ENCODE measurements around the gene MAP2. TPM values are rescaled to one million over a fixed set of nuclear protein-coding genes. Genes with fewer than 3 reads are reported as not detected.

Gene MAP2
- total RNA-seq, 4 donors from 2014 or later: 2.0 to 6.4 (median 2.7) TPM

DNA sequence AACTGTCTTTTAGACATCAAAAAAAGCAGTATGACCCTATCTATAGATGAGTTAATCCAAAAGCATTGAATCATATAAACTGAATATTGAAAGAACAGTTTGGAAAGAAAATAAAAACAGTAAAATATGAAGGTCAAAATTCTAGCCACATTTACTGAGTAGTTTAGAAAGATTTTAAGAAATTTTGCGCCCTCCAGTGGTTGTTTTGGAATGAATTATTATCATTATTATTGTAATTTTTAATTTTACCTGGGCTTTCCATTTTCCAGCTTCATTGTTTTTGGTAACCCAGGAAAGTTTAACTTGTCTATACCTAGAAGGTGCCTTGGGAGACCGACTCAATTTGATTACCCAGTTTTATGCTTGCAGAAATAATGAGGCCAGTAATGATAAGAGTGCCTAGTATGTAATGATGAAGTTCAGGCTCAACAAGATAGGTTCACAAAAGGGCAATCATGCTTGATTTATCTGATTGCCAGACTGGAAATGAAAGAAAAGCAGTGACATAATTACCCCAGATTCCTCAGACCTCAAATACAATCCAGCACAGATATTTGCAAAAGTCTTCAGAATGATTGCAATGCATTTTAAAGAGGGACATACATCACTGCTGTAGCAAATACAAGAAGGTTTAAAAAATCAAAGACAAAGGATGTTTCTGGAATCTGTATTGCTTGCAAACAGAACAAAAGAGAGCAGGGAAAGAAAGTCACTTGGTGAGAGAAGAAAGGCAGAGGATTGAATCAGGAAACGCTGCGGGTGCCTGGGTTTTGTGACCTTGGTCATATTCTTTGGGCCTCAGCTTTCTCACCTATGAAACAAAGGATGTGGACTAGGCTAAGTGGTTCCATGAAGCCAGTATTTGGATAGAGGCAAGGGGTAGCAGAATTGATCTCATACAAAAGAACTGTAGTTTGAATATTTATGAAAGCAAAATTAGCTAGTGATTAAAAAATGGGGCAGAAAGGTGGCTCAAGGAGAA is 153.8 kb downstream of the MAP2 start:
- no peaks in the 10 kb centered on the region for H3K36me3 ChIP-seq
- H3K4me3 ChIP-seq: no peak overlapping the region
- in situ Hi-C loops (cut with MboI; ENCODE audit: low pct_ligation_motif_present in 1 of 4, low pct_unique_long_range_greater_than_20kb in 1 of 4, low sequenced_read_pairs in 3 of 4): loop anchor here in 1 of 4 donors (25.0 kb wide), 1 partner anchor 240 kb away; no protein-coding TSS in a partner anchor
- 53 to 61% methylated on average over 3 to 4 of the region's 4 CpGs for WGBS, 2 donors (ENCODE audit: low coverage in 1 of 2)
- peaks cover 0 to 4% (median 0%) of the 10 kb centered on the region in 4 donors for H3K4me1 ChIP-seq
- H3K27ac ChIP-seq: no peak overlapping the region
- H3K27me3 ChIP-seq: no peaks in the 10 kb centered on the region
- no peak for DNase-seq
- intact Hi-C loops (cut with DNase I; ENCODE audit: low total_unique reads): no loop called here
- H3K9me3 ChIP-seq: no peaks in the 10 kb centered on the region
- TF ChIP-seq EP300 (IDR thresholded peaks at IDR 0.05; ENCODE audit: low read depth): no peak
- TF ChIP-seq, protein P1, sequence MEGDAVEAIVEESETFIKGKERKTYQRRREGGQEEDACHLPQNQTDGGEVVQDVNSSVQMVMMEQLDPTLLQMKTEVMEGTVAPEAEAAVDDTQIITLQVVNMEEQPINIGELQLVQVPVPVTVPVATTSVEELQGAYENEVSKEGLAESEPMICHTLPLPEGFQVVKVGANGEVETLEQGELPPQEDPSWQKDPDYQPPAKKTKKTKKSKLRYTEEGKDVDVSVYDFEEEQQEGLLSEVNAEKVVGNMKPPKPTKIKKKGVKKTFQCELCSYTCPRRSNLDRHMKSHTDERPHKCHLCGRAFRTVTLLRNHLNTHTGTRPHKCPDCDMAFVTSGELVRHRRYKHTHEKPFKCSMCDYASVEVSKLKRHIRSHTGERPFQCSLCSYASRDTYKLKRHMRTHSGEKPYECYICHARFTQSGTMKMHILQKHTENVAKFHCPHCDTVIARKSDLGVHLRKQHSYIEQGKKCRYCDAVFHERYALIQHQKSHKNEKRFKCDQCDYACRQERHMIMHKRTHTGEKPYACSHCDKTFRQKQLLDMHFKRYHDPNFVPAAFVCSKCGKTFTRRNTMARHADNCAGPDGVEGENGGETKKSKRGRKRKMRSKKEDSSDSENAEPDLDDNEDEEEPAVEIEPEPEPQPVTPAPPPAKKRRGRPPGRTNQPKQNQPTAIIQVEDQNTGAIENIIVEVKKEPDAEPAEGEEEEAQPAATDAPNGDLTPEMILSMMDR (IDR thresholded peaks at IDR 0.05): peak in 4 of 5 experiments; percentile 21 to 34 (median 29)
- TF ChIP-seq POLR2AphosphoS5 (IDR thresholded peaks at IDR 0.05): no peak
- no peak for TF ChIP-seq POLR2A (IDR thresholded peaks at IDR 0.05)

DNA sequence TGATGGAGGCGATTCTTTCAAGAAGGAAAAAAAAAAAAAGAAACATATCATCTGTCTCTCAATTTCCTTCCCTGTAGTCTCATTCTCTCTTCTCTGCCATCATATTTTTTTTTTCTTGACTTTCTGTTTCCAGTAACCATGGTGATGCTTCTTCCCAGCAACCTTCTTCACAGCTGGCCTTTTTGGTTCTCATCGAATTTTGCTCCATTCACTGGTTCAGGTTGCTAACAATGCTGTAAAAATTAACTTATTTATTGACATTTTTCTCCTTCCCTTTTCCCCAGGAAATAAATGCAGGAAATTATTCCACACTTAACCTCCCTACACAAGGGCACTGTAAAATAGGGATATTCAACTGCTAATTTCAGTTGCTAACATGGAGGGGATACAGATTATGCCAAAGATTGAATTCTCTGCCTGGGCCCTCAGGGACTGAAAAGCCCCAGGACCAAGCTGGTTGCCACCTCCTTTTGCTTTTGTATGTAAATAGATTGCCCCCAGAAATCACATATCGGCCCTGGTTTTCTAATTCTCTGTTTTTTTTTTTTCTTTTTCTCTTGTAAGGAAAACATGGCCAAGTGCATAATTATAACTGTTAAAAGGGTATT is 154.7 kb downstream of the MAP2 start:
- Histone ChIP-seq H3K27me3 (no peaks in the 10 kb centered on the region), H3K36me3 (no peaks in the 10 kb centered on the region), H3K4me1 (peaks cover 0 to 4% (median 0%) of the 10 kb centered on the region in 4 donors), H3K4me3 (no peak overlapping the region), H3K27ac (no peak overlapping the region), H3K9me3 (no peaks in the 10 kb centered on the region)
- intact Hi-C loops (cut with DNase I; ENCODE audit: low total_unique reads) (no loop called here), in situ Hi-C loops (cut with MboI; ENCODE audit: low pct_ligation_motif_present in 1 of 4, low pct_unique_long_range_greater_than_20kb in 1 of 4, low sequenced_read_pairs in 3 of 4) (loop anchor here in 1 of 4 donors (25.0 kb wide), 1 partner anchor 241 kb away; no protein-coding TSS in a partner anchor)
- WGBS, 2 donors (ENCODE audit: low coverage in 1 of 2): 57 to 62% methylated on average over 2 of the region's 3 CpGs
- DNase-seq: no peak
- TF ChIP-seq POLR2AphosphoS5 (IDR thresholded peaks at IDR 0.05) (no peak), EP300 (IDR thresholded peaks at IDR 0.05; ENCODE audit: low read depth) (no peak), POLR2A (IDR thresholded peaks at IDR 0.05) (no peak)
- TF ChIP-seq, protein P1 (IDR thresholded peaks at IDR 0.05): no peak

DNA sequence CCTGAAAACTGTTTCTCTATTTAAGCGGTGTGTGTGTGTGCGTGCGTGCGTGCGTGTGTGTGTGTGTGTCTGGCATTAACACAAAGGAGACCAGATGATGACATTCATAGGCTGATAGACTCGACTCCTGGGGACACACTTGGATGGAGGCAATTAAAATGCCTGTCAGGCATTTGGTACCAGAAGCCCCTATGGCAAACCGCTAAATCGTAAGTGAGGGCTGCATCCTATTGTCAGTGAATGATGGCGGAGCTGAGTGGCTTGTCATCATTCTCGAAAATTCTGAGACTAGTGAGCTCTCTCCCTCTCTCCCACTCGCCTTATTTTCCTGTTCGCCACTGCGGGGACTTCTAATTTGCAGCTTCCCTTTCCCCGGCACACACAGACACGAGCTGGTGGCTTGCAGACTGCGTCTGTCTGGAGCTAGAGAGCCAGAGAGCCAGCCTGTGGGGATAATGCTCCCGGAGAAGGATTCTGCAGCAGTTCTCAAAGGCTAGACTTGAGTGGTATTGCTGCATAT is 155.4 kb downstream of the MAP2 start:
- H3K27ac ChIP-seq: no peak overlapping the region
- TF ChIP-seq EP300 (IDR thresholded peaks at IDR 0.05; ENCODE audit: low read depth) (no peak), POLR2A (IDR thresholded peaks at IDR 0.05) (no peak), POLR2AphosphoS5 (IDR thresholded peaks at IDR 0.05) (no peak)
- TF ChIP-seq, protein P1 (IDR thresholded peaks at IDR 0.05): no peak
- DNase-seq: no peak
- H3K4me3 ChIP-seq: no peak overlapping the region
- no peaks in the 10 kb centered on the region for H3K9me3 ChIP-seq
- no peaks in the 10 kb centered on the region for H3K27me3 ChIP-seq
- no peaks in the 10 kb centered on the region for H3K36me3 ChIP-seq
- peaks cover 0 to 4% (median 0%) of the 10 kb centered on the region in 4 donors for H3K4me1 ChIP-seq
- in situ Hi-C loops (cut with MboI; ENCODE audit: low pct_ligation_motif_present in 1 of 4, low pct_unique_long_range_greater_than_20kb in 1 of 4, low sequenced_read_pairs in 3 of 4) (loop anchor here in 1 of 4 donors (25.0 kb wide), 1 partner anchor 242 kb away; no protein-coding TSS in a partner anchor), intact Hi-C loops (cut with DNase I; ENCODE audit: low total_unique reads) (no loop called here)
- WGBS, 2 donors (ENCODE audit: low coverage in 1 of 2): 33 to 38% methylated on average over 9 to 17 of the region's 17 CpGs

DNA sequence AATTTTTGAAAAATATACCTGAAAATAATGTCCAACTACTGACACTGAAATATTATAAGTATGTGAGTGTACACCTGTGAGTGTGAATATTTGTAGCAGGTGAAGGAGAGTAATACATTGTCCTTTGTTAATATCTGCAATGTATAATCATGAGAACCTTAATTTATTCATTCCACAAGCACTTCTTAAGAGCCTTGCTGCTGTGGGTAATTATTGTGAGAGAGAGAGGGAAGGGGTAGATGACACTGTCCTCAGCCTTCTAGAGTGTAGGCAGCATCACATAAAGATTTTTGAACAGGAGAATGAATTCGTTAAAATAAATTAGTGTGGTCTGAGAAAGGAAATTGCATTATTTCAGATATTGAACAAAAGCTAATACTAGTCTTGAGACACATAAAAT is 157.2 kb downstream of the MAP2 start:
- no peak for TF ChIP-seq POLR2AphosphoS5 (IDR thresholded peaks at IDR 0.05)
- TF ChIP-seq POLR2A (IDR thresholded peaks at IDR 0.05): no peak
- H3K4me3 ChIP-seq: no peak overlapping the region
- intact Hi-C loops (cut with DNase I; ENCODE audit: low total_unique reads): no loop called here
- in situ Hi-C loops (cut with MboI; ENCODE audit: low pct_ligation_motif_present in 1 of 4, low pct_unique_long_range_greater_than_20kb in 1 of 4, low sequenced_read_pairs in 3 of 4): loop anchor here in 1 of 4 donors (25.0 kb wide), 1 partner anchor 244 kb away; no protein-coding TSS in a partner anchor
- no peaks in the 10 kb centered on the region for H3K9me3 ChIP-seq
- no peak overlapping the region for H3K27ac ChIP-seq
- H3K27me3 ChIP-seq: no peaks in the 10 kb centered on the region
- WGBS, 2 donors (ENCODE audit: low coverage in 1 of 2): 55 to 75% methylated on average over 1 of the region's 1 CpG
- H3K4me1 ChIP-seq: peaks cover 0 to 4% (median 0%) of the 10 kb centered on the region in 4 donors
- H3K36me3 ChIP-seq: no peaks in the 10 kb centered on the region
- no peak for DNase-seq

Measured in transverse colon (tissue), 4 donors.